ENCODE results near the gene GLP2R.
A peak's percentile ranks its signal among the peaks of the same experiment; 100 is the strongest.

GLP2R gene

DNA sequence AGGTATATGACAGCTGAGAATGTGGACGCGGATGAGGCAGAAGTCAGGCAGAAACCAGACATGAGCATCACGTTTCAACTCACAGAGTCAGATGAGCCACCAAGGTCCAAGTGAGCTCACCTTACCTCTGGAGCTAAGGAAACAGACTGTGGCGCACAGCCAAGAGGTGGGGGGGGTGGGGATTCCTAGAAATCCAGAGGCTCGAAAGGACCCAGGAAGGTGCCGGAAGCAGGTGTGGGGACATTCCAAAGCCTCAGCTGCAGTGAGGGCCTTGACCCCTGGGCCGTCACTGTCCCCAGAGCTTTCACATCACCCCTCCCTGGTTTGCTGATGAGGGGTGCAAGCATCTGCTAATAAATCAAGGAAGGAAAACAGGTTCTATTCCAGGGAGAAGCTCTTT, 108.6 kb downstream of the GLP2R start:
- in situ Hi-C loops (cut with HindIII; ENCODE audit: low sequenced_read_pairs): no loop called here
- no peak for DNase-seq (ENCODE audit: low read depth)
- no peak overlapping the region for H3K4me3 ChIP-seq (ENCODE audit: low read depth, low read length)
- TF ChIP-seq, protein P1, sequence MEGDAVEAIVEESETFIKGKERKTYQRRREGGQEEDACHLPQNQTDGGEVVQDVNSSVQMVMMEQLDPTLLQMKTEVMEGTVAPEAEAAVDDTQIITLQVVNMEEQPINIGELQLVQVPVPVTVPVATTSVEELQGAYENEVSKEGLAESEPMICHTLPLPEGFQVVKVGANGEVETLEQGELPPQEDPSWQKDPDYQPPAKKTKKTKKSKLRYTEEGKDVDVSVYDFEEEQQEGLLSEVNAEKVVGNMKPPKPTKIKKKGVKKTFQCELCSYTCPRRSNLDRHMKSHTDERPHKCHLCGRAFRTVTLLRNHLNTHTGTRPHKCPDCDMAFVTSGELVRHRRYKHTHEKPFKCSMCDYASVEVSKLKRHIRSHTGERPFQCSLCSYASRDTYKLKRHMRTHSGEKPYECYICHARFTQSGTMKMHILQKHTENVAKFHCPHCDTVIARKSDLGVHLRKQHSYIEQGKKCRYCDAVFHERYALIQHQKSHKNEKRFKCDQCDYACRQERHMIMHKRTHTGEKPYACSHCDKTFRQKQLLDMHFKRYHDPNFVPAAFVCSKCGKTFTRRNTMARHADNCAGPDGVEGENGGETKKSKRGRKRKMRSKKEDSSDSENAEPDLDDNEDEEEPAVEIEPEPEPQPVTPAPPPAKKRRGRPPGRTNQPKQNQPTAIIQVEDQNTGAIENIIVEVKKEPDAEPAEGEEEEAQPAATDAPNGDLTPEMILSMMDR (IDR thresholded peaks at IDR 0.05; ENCODE audit: low read depth, low read length, missing control alignments): no peak

DNA sequence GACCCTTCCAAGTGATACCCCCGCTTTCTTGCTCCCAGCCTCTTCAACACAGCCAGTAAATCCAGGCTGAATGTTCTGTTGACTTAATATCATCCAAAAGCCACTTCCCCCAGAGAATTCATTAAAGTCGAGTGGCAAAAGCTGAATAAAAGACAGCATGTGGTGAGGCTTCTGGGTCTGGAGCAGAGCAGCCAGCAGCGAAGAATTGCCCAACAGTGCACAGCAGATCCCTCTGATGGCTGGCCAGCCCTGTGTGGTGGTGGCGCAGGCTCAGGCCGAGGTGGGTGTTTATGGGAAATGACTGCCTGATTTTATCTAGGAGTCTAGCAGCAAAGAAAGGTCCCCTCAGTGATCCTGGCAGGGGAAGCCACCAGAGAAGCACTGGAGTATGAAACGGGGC, 109.7 kb downstream of the GLP2R start:
- in situ Hi-C loops (cut with HindIII; ENCODE audit: low sequenced_read_pairs): no loop called here
- H3K4me3 ChIP-seq (ENCODE audit: low read depth, low read length): no peak overlapping the region
- TF ChIP-seq, protein P1 (IDR thresholded peaks at IDR 0.05; ENCODE audit: low read depth, low read length, missing control alignments): no peak
- DNase-seq (ENCODE audit: low read depth): no peak

DNA sequence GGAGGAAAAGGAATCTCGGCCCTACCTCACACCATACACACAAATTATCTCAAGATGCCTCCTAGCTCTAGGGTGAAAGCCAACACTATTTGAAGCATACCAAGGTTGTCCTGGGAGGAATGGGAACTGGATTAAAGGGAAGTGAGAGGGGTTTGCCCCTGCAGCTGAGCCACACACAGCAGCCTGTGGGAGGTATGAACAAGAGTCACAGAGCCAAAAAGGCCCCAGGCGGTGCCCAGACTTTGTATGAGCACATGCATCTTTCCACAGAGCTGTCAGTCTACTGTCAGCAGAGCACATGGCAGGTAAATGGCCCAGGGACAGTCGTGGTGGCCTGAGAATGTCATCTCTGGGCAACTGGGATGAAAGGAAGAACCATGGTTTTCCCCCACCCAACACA, 110.4 kb downstream of the GLP2R start:
- no peak overlapping the region for H3K4me3 ChIP-seq (ENCODE audit: low read depth, low read length)
- in situ Hi-C loops (cut with HindIII; ENCODE audit: low sequenced_read_pairs): no loop called here
- TF ChIP-seq, protein P1 (IDR thresholded peaks at IDR 0.05; ENCODE audit: low read depth, low read length, missing control alignments): no peak
- no peak for DNase-seq (ENCODE audit: low read depth)

DNA sequence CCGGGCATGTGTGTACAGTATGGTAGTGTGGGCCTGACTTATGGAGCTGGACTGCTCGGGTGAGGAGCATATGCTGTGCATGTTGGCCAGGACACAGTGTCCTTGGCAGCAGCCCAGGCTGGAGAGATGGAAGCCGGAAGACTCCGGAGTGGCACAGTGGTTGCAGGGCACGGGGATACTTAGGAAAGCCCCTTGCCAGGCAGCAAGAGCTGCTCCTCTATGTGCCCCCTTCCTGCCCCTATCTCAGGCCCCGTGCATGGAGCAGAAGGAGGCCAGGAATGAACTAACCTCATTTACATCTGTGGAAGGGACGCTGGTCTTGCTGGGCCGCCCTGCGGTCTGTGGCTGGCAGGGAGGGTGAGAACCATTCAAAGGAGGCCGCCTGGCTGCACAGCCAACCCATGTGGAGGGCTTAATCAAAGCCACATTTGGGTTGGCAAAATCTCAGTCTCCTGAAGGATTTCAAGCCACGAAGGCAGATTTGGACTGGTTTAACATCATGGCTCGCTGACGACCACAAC, 111.6 kb downstream of the GLP2R start:
- in situ Hi-C loops (cut with HindIII; ENCODE audit: low sequenced_read_pairs): no loop called here

DNA sequence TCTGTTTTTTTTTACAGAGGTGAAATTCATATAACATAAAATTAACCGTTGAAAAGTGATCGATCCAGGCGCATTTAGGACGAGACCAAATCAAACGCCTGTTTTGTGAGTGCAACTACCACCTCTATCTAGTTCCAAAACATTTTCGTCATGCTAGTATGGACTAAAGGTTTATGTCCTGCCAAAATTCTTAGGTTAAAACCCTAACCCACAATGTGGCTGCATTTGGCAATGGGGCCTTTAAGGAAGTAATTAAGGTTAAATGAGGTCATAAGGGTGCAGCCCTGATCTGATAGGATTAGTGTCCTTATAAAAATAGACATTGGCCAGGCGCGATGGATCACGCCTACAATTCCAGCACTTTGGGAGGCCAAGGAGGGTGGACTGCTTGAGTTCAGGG, 112.2 kb downstream of the GLP2R start:
- TF ChIP-seq, protein P1 (IDR thresholded peaks at IDR 0.05; ENCODE audit: low read depth, low read length, missing control alignments): no peak
- in situ Hi-C loops (cut with HindIII; ENCODE audit: low sequenced_read_pairs): no loop called here
- DNase-seq (ENCODE audit: low read depth): peak; percentile 76
- H3K4me3 ChIP-seq (ENCODE audit: low read depth, low read length): no peak overlapping the region

More for the DNA sequence above, 111.6 kb downstream of the GLP2R start:
- TF ChIP-seq, protein P1 (IDR thresholded peaks at IDR 0.05; ENCODE audit: low read depth, low read length, missing control alignments): no peak
- no peak overlapping the region for H3K4me3 ChIP-seq (ENCODE audit: low read depth, low read length)
- DNase-seq (ENCODE audit: low read depth): peak; percentile 97

DNA sequence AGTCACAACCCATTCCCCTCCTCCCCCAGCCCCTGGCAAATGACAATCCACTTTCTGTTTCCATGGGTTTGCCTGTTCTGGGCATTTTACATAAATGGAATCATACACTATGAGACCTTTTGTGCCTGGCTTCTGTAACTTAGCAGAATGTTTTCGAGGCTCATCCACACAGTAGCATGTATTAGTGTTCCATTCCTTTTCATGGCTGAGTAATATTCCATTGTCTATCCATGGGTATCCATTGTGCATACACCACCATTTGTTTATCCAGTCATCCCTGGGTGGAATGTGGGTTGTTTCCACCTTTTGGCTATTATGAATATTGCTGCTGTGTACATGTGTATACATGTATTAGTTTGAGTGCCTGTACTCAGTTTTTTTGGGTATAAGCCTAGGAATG, 113.0 kb downstream of the GLP2R start:
- no peak for DNase-seq (ENCODE audit: low read depth)
- in situ Hi-C loops (cut with HindIII; ENCODE audit: low sequenced_read_pairs): no loop called here
- no peak overlapping the region for H3K4me3 ChIP-seq (ENCODE audit: low read depth, low read length)
- TF ChIP-seq, protein P1 (IDR thresholded peaks at IDR 0.05; ENCODE audit: low read depth, low read length, missing control alignments): no peak

DNA sequence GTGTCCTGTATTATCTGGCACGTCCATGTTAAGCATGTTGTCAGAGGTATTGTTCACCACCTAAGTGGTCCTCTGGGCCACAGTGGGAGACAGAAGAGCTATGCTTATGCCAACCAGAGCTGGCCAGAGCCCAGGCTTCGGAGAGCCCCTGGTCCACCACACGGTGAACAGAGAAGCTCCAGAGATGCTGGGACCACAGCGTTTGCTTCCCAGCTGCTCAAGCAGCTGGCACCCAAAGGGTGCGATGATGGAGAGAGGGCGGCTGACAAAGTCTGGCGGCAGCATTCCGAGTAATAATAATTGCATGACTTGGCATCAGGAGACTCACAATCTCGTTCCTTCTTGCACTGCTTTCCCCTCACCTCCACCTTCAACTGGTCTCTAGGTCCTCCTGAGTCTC, 115.1 kb downstream of the GLP2R start:
- no peak overlapping the region for H3K4me3 ChIP-seq (ENCODE audit: low read depth, low read length)
- TF ChIP-seq, protein P1 (IDR thresholded peaks at IDR 0.05; ENCODE audit: low read depth, low read length, missing control alignments): no peak
- in situ Hi-C loops (cut with HindIII; ENCODE audit: low sequenced_read_pairs): no loop called here
- DNase-seq (ENCODE audit: low read depth): no peak

Measured in astrocyte of the cerebellum (primary cell).